SK-N-SH (cell line): ENCODE measurements around the gene TENT5A. TPM values are rescaled to one million over a fixed set of nuclear protein-coding genes. Genes with fewer than 3 reads are reported as not detected.
"Not testable (repeated sequence)": the region's sequence is repeated elsewhere in the genome, so short reads cannot be mapped to it uniquely, and the experiment has no call there.

ENCODE experiments used
- CTCF ChIA-PET: fragments of 300-600, 350-600 bp; formaldehyde crosslinking; extraction: SDS; loops from one replicate; lab custom pipeline; 2021; lab: Yijun Ruan, JAX
- POLR2A ChIA-PET: fragments of 350-600 bp; sonication (Branson Sonifier 250); formaldehyde crosslinking; extraction: SDS; loops from one replicate; lab custom pipeline; 2020; ENCODE audit warnings: antibody characterized with exemption, inconsistent platforms; lab: Yijun Ruan, JAX
- DNase-seq: peaks from one replicate; pipeline ENCODE4 v3.0.0; 2012
- H2AFZ ChIP-seq: fragments of 200-600 bp; sonication (generic); 2 replicates; pipeline ENCODE4 v1.8.1; 2016; ENCODE audit warnings: antibody characterized with exemption, mild to moderate bottlenecking, low read depth
- H3F3A ChIP-seq: fragments of 200-600 bp; sonication (generic); replicated peaks from 2 replicates; pipeline ENCODE3; 2016; ENCODE audit warnings: antibody characterized with exemption, mild to moderate bottlenecking; ENCODE audit not compliant: insufficient read depth
- H3K27ac ChIP-seq, 2 experiments: fragments of 200-500 bp in 1 of 2; fragments of 200-600 bp in 1 of 2; sonication (Bioruptor generic) in 1 of 2; sonication (generic), shearing (Covaris generic) in 1 of 2; 2 replicates each; pipeline versions ENCODE4 v1.5.1 to v1.6.1; 2014 to 2016; ENCODE audit warnings: low read depth in 2 of 2, inconsistent platforms in 1 of 2, low read length in 1 of 2, mild to moderate bottlenecking in 1 of 2, mixed read lengths in 1 of 2
- H3K27me3 ChIP-seq: fragments of 200-600 bp; sonication (generic), shearing (Covaris generic); 2 replicates; pipeline ENCODE4 v1.6.1; 2016; ENCODE audit warnings: mixed run types; ENCODE audit not compliant: insufficient read depth
- H3K36me3 ChIP-seq, 2 experiments: fragments of 200-500 bp in 1 of 2; fragments of 200-600 bp in 1 of 2; sonication (Bioruptor generic) in 1 of 2; sonication (generic) in 1 of 2; replicated peaks in 1 of 2; 2 replicates each; pipeline versions ENCODE3 to v1.5.1; 2014 to 2016; ENCODE audit warnings: low read length in 1 of 2, mild to moderate bottlenecking in 1 of 2; ENCODE audit not compliant: insufficient read depth in 2 of 2, control insufficient read depth in 1 of 2
- H3K4me1 ChIP-seq, 2 experiments: fragments of 200-500 bp in 1 of 2; fragments of 200-600 bp in 1 of 2; sonication (Bioruptor generic) in 1 of 2; sonication (generic), shearing (Covaris generic) in 1 of 2; 2 replicates each; pipeline versions ENCODE4 v1.5.1 to v1.6.1; 2014 to 2016; ENCODE audit warnings: low read depth in 1 of 2, low read length in 1 of 2, mixed run types in 1 of 2; ENCODE audit not compliant: insufficient read depth in 2 of 2, control insufficient read depth in 1 of 2
- H3K4me2 ChIP-seq: fragments of 200-600 bp; sonication (generic), shearing (Covaris generic); 2 replicates; pipeline ENCODE4 v1.6.1; 2017; ENCODE audit warnings: mixed run types
- H3K4me3 ChIP-seq, 2 experiments: fragments of 200-500 bp in 1 of 2; fragments of 200-600 bp in 1 of 2; sonication (Bioruptor generic) in 1 of 2; sonication (generic), shearing (Covaris generic) in 1 of 2; 2 replicates each; pipeline versions ENCODE4 v1.5.1 to v1.8.1; 2014 to 2016; ENCODE audit warnings: low read depth in 2 of 2, inconsistent platforms in 1 of 2, low read length in 1 of 2, mild to moderate bottlenecking in 1 of 2, mixed read lengths in 1 of 2, moderate library complexity in 1 of 2
- H3K79me2 ChIP-seq: fragments of 200-600 bp; sonication (generic); 2 replicates; pipeline ENCODE4 v1.8.1; 2017; ENCODE audit warnings: mild to moderate bottlenecking; ENCODE audit not compliant: insufficient read depth
- H3K9ac ChIP-seq: fragments of 200-600 bp; sonication (generic); 2 replicates; pipeline ENCODE4 v1.6.1; 2017; ENCODE audit warnings: mixed run types
- H3K9me2 ChIP-seq: fragments of 200-600 bp; sonication (generic); 2 replicates; pipeline ENCODE4 v1.6.1; 2017; ENCODE audit warnings: mixed run types
- H3K9me3 ChIP-seq: fragments of 200-600 bp; sonication (generic); 2 replicates; pipeline ENCODE4 v1.6.1; 2017; ENCODE audit warnings: mixed run types, mild to moderate bottlenecking, moderate library complexity
- H4K20me1 ChIP-seq: fragments of 200-600 bp; sonication (generic); 2 replicates; pipeline ENCODE4 v1.6.1; 2017; ENCODE audit warnings: mild to moderate bottlenecking, mixed run types; ENCODE audit not compliant: insufficient read depth
- CHD2 ChIP-seq: fragments of 150-350 bp; IDR thresholded peaks from 2 replicates; pipeline ENCODE4 v1.6.1; 2018; ENCODE audit warnings: low read length; ENCODE audit not compliant: partially characterized antibody
- ELF1 ChIP-seq: IDR thresholded peaks from 2 replicates; pipeline ENCODE4 v1.4.0; 2012
- EP300 ChIP-seq, 2 experiments: IDR thresholded peaks; 2 replicates each; pipeline versions ENCODE4 v1.4.0 to v1.6.1; 2012; ENCODE audit warnings: borderline replicate concordance in 1 of 2, low read depth in 1 of 2, low read length in 1 of 2
- FOXM1 ChIP-seq: IDR thresholded peaks from 2 replicates; pipeline ENCODE4 v1.4.0; 2012; ENCODE audit warnings: low read depth, mild to moderate bottlenecking
- GABPA ChIP-seq: IDR thresholded peaks from 2 replicates; pipeline ENCODE4 v1.4.0; 2012; ENCODE audit warnings: low read depth, mild to moderate bottlenecking
- MEF2A ChIP-seq: IDR thresholded peaks from 2 replicates; pipeline ENCODE4 v1.4.0; 2012; ENCODE audit warnings: low read depth, borderline replicate concordance
- NRF1 ChIP-seq: IDR thresholded peaks from 2 replicates; pipeline ENCODE4 v1.6.1; 2012; ENCODE audit warnings: low read depth, mild to moderate bottlenecking, low read length
- POLR2AphosphoS5 ChIP-seq: IDR thresholded peaks from 2 replicates; pipeline ENCODE4 v1.6.1; 2012; ENCODE audit warnings: low read depth, low read length
- RCOR1 ChIP-seq: fragments of 150-350 bp; IDR thresholded peaks from 2 replicates; pipeline ENCODE4 v1.6.1; 2017; ENCODE audit warnings: antibody characterized with exemption, low read length
- RFX5 ChIP-seq: IDR thresholded peaks from 2 replicates; pipeline ENCODE4 v1.6.1; 2012; ENCODE audit warnings: mild to moderate bottlenecking, improper control_type of control experiment, low read length
- SMC3 ChIP-seq: IDR thresholded peaks from 2 replicates; pipeline ENCODE4 v1.6.1; 2012; ENCODE audit warnings: low read depth, low read length, improper control_type of control experiment
- TAF1 ChIP-seq: IDR thresholded peaks from 2 replicates; pipeline ENCODE4 v1.6.1; 2012; ENCODE audit warnings: low read depth, mild to moderate bottlenecking, low read length, moderate library complexity, borderline replicate concordance
- TEAD4 ChIP-seq: IDR thresholded peaks from 2 replicates; pipeline ENCODE4 v1.4.0; 2012; ENCODE audit warnings: mild to moderate bottlenecking, borderline replicate concordance; ENCODE audit not compliant: insufficient read depth
- WGBS: methylation state at CpG from one replicate; pipeline ENCODE4 v1.1.6; 2017; ENCODE audit warnings: low lambda C conversion rate; 5-methylcytosine and 5-hydroxymethylcytosine counted together
- polyA plus RNA-seq, 3 experiments: library from polyadenylated mRNA; depleted of rRNA; stranded (reverse); fragments of >200 nt; gene quantifications; 2 replicates each; pipeline ENCODE4 v1.2.3, GENCODE V29; 2012
- TF ChIP-seq, protein P1 (sequence below): IDR thresholded peaks from 2 replicates; pipeline ENCODE4 v1.6.1; 2012; ENCODE audit warnings: mild to moderate bottlenecking, low read depth, low read length, moderate library complexity
- TF ChIP-seq, protein P2 (sequence below): IDR thresholded peaks from 2 replicates; pipeline ENCODE4; 2012
- TF ChIP-seq, protein P3 (sequence below): IDR thresholded peaks from 2 replicates; pipeline ENCODE4 v1.4.0; 2012; ENCODE audit warnings: low read depth
- TF ChIP-seq, protein P4 (sequence below): fragments of 200-600 bp; sonication (generic); IDR thresholded peaks from 2 replicates; pipeline ENCODE4 v1.6.1; 2017; ENCODE audit warnings: antibody characterized with exemption, mild to moderate bottlenecking, moderate library complexity
- TF ChIP-seq, protein P5 (sequence below): IDR thresholded peaks from 2 replicates; pipeline ENCODE4 v1.4.0; 2012; ENCODE audit warnings: low read depth, borderline replicate concordance

The TENT5A gene
- polyA plus RNA-seq, 1 of the 3 experiments (the other 2 are of a cell fraction) = 4.9 TPM

DNA sequence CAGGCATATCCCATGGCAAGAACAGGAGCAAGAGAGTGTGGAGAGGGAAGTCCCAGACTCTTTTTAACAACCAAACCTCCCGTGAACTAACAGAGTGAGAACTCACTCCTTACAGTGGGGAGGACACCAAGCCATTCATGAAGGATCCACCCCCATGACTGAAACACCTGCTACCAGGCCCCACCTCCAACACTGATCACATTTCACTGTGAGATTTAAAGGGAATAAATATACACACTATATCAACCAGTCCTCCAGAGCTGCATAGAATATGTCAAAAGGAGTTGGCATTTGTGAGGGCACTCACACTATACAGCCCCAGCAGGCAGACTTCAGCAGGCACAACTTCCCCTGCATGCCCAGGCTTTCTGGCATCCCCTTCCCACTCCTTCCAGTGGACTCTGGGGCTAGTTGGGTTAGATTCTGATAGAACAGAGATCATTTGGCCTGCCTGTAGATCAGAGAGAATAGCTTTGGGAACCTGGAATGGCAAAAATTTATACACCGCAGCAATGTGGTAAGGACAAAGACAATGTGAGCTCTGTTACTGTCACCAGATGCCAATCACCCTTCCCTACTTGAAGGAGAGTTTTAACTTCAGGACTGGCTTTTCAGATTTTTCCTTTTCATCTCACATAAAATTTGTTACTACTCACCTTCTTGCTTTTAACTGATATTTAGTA lies 25.2 kb upstream of the TENT5A start:
- no peaks in the 10 kb centered on the region for H3F3A ChIP-seq
- no peak overlapping the region for H3K9ac ChIP-seq
- CTCF ChIA-PET = interaction anchor here (1.0 kb wide), 1 partner anchor 202 kb away, joined by 3 read pairs; no protein-coding TSS in a partner anchor
- H3K27me3 ChIP-seq = no peaks in the 10 kb centered on the region
- DNase-seq = no peak
- TF ChIP-seq, protein P1, sequence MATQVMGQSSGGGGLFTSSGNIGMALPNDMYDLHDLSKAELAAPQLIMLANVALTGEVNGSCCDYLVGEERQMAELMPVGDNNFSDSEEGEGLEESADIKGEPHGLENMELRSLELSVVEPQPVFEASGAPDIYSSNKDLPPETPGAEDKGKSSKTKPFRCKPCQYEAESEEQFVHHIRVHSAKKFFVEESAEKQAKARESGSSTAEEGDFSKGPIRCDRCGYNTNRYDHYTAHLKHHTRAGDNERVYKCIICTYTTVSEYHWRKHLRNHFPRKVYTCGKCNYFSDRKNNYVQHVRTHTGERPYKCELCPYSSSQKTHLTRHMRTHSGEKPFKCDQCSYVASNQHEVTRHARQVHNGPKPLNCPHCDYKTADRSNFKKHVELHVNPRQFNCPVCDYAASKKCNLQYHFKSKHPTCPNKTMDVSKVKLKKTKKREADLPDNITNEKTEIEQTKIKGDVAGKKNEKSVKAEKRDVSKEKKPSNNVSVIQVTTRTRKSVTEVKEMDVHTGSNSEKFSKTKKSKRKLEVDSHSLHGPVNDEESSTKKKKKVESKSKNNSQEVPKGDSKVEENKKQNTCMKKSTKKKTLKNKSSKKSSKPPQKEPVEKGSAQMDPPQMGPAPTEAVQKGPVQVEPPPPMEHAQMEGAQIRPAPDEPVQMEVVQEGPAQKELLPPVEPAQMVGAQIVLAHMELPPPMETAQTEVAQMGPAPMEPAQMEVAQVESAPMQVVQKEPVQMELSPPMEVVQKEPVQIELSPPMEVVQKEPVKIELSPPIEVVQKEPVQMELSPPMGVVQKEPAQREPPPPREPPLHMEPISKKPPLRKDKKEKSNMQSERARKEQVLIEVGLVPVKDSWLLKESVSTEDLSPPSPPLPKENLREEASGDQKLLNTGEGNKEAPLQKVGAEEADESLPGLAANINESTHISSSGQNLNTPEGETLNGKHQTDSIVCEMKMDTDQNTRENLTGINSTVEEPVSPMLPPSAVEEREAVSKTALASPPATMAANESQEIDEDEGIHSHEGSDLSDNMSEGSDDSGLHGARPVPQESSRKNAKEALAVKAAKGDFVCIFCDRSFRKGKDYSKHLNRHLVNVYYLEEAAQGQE = no peak
- TF ChIP-seq MEF2A (no peak), TEAD4 (no peak), GABPA (no peak), NRF1 (no peak), EP300 (IDR thresholded peaks at IDR 0.05; ENCODE audit: borderline replicate concordance in 1 of 2, low read depth in 1 of 2, low read length in 1 of 2) (no peak), RFX5 (no peak), RCOR1 (no peak), ELF1 (no peak), FOXM1 (no peak), SMC3 (no peak), POLR2AphosphoS5 (no peak), TAF1 (no peak), CHD2 (no peak)
- TF ChIP-seq, protein P2, sequence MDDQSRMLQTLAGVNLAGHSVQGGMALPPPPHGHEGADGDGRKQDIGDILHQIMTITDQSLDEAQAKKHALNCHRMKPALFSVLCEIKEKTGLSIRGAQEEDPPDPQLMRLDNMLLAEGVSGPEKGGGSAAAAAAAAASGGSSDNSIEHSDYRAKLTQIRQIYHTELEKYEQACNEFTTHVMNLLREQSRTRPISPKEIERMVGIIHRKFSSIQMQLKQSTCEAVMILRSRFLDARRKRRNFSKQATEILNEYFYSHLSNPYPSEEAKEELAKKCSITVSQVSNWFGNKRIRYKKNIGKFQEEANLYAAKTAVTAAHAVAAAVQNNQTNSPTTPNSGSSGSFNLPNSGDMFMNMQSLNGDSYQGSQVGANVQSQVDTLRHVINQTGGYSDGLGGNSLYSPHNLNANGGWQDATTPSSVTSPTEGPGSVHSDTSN = no peak
- TF ChIP-seq, protein P3, sequence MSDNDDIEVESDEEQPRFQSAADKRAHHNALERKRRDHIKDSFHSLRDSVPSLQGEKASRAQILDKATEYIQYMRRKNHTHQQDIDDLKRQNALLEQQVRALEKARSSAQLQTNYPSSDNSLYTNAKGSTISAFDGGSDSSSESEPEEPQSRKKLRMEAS = no peak
- TF ChIP-seq, protein P4, sequence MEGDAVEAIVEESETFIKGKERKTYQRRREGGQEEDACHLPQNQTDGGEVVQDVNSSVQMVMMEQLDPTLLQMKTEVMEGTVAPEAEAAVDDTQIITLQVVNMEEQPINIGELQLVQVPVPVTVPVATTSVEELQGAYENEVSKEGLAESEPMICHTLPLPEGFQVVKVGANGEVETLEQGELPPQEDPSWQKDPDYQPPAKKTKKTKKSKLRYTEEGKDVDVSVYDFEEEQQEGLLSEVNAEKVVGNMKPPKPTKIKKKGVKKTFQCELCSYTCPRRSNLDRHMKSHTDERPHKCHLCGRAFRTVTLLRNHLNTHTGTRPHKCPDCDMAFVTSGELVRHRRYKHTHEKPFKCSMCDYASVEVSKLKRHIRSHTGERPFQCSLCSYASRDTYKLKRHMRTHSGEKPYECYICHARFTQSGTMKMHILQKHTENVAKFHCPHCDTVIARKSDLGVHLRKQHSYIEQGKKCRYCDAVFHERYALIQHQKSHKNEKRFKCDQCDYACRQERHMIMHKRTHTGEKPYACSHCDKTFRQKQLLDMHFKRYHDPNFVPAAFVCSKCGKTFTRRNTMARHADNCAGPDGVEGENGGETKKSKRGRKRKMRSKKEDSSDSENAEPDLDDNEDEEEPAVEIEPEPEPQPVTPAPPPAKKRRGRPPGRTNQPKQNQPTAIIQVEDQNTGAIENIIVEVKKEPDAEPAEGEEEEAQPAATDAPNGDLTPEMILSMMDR = no peak
- TF ChIP-seq, protein P5, sequence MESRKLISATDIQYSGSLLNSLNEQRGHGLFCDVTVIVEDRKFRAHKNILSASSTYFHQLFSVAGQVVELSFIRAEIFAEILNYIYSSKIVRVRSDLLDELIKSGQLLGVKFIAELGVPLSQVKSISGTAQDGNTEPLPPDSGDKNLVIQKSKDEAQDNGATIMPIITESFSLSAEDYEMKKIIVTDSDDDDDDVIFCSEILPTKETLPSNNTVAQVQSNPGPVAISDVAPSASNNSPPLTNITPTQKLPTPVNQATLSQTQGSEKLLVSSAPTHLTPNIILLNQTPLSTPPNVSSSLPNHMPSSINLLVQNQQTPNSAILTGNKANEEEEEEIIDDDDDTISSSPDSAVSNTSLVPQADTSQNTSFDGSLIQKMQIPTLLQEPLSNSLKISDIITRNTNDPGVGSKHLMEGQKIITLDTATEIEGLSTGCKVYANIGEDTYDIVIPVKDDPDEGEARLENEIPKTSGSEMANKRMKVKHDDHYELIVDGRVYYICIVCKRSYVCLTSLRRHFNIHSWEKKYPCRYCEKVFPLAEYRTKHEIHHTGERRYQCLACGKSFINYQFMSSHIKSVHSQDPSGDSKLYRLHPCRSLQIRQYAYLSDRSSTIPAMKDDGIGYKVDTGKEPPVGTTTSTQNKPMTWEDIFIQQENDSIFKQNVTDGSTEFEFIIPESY = no peak
- H3K79me2 ChIP-seq = no peaks in the 10 kb centered on the region; the same call in 1 of the 2 replicates
- 94% methylated on average over 2 of the region's 2 CpGs for WGBS
- POLR2A ChIA-PET = no interaction called here
- no peak overlapping the region for H3K4me3 ChIP-seq
- no peaks in the 10 kb centered on the region for H3K9me2 ChIP-seq
- H4K20me1 ChIP-seq = no peaks in the 10 kb centered on the region
- no peaks in the 10 kb centered on the region for H3K4me1 ChIP-seq
- H2AFZ ChIP-seq = no peak overlapping the region
- no peaks in the 10 kb centered on the region for H3K9me3 ChIP-seq
- no peaks in the 10 kb centered on the region for H3K36me3 ChIP-seq
- no peak overlapping the region for H3K27ac ChIP-seq
- no peak overlapping the region for H3K4me2 ChIP-seq

DNA sequence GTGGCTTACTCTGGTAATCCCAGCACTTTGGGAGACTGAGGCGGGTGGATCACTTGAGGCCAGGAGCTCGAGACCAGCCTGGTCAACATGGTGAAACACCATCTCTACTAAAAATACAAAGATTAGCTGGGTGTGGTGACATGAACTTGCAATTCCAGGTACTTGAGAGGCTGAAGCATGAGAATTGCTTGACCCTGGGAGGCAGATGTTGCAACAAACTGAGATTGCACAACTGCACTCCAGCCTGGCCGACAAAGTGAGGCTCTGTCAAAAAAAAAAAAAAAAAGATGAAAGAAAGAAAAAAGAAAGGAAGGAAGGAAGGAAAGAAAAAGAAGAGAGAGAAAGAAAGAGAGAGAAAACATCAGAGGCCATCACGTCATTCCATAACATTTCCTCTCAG lies 23.7 kb upstream of the TENT5A start:
- H3K79me2 ChIP-seq, CTCF ChIA-PET, H3K4me1 ChIP-seq, H3K4me2 ChIP-seq, H3K27me3 ChIP-seq, H3K9me3 ChIP-seq, H3K4me3 ChIP-seq, DNase-seq, H4K20me1 ChIP-seq, H3K36me3 ChIP-seq, POLR2A ChIA-PET, H2AFZ ChIP-seq, H3F3A ChIP-seq, H3K9ac ChIP-seq, H3K27ac ChIP-seq, H3K9me2 ChIP-seq: not testable (repeated sequence)
- WGBS = 91% methylated on average over 4 of the region's 4 CpGs
